ENCODE data around the gene IFNL4. TPM values are rescaled to one million over a fixed set of nuclear protein-coding genes. Genes with fewer than 3 reads are reported as not detected.

The IFNL4 gene
- total RNA-seq (2021) = not detected in 2 replicates
- long read RNA-seq = 0 reads

DNA sequence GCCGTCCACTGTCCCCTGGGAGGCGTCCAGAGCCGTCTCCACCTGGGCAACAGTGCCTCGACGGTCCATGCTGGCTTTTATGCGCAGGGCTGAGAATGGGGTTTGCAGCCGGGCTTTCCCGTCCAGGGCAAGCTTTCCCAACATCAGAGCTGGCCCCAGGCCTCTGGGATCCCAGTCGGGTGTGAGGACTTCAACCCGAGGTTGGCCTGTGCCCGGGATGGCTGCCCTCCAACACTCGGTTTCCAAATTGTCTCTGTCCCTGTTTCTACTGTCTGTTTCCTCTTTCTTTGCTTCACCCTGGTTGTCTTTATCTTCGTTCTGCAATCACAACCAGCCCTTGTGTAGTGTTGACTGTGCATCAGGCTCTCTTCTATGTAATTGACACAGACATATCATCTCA is at the start of gene IFNL4:
IFNL4 (minus strand) TSS at position 51 of the 400 bp plus-strand sequence.
- Mint-ChIP-seq H3K36me3 (ENCODE audit: insufficient read depth in 1 of 3, low read depth in 3 of 3) (no peaks in the 10 kb centered on the region), H3K4me3 (peak within 1 kb of the TSS; percentile 19 to 68), H3K27ac (no peak within 1 kb of the TSS), H3K27me3 (ENCODE audit: low read depth) (peaks cover 90% of the 10 kb centered on the region), H3K4me1 (peaks cover 2 to 3% of the 10 kb centered on the region in 2 experiments; a peak in 2 of 4 replicates), H3K9me3 (no peaks in the 10 kb centered on the region)
- no peaks in the 10 kb centered on the region for H3K4me1 ChIP-seq (ENCODE audit: insufficient read depth, low read length)
- no peaks in the 10 kb centered on the region for H3K79me1 ChIP-seq (ENCODE audit: insufficient read depth, low read depth, low read length, poor library complexity, severe bottlenecking)
- H2BK15ac ChIP-seq (ENCODE audit: low read depth, low read length) = no peak within 1 kb of the TSS
- H2BK5ac ChIP-seq (ENCODE audit: insufficient read length, low read length) = no peak within 1 kb of the TSS
- no peak within 1 kb of the TSS for H2BK20ac ChIP-seq (ENCODE audit: low read depth, low read length, poor library complexity, severe bottlenecking)
- no peak within 1 kb of the TSS for H3K9ac ChIP-seq (ENCODE audit: extremely low read depth, insufficient read length, low read length)
- no peak within 1 kb of the TSS for H3K4ac ChIP-seq (ENCODE audit: low read depth, low read length)
- H4K8ac ChIP-seq (replicated peaks; ENCODE audit: insufficient read length, low read depth, low read length) = no peak within 1 kb of the TSS
- H2BK12ac ChIP-seq (ENCODE audit: insufficient read length, low read depth, low read length) = no peak within 1 kb of the TSS
- no peak within 1 kb of the TSS for H3K56ac ChIP-seq (ENCODE audit: insufficient read length, low read depth, low read length)
- no peaks in the 10 kb centered on the region for H4K20me1 ChIP-seq (ENCODE audit: control insufficient read depth, insufficient read depth, insufficient read length)
- H3K23me2 ChIP-seq (ENCODE audit: insufficient read length, low read depth, low read length, poor library complexity, severe bottlenecking) = peaks cover 9% of the 10 kb centered on the region
- peak within 1 kb of the TSS; percentile 38 for H3K4me2 ChIP-seq (ENCODE audit: insufficient read depth, insufficient read length, low read length)
- H3K14ac ChIP-seq (ENCODE audit: insufficient read depth, low read length) = no peak within 1 kb of the TSS
- DNase-seq = no peak
- TF ChIP-seq CTCF (conservative IDR thresholded peaks at IDR 0.05) = no peak
- no peak within 1 kb of the TSS for H2AK5ac ChIP-seq (ENCODE audit: insufficient read length, low read length)
- no peaks in the 10 kb centered on the region for H3K79me2 ChIP-seq (ENCODE audit: insufficient read depth, low read length)
- no peaks in the 10 kb centered on the region for H3K9me3 ChIP-seq (ENCODE audit: control insufficient read depth, low read depth, low read length)
- no CpG with 5 or more reads among the region's 13 CpGs for WGBS (ENCODE audit: extremely low coverage, insufficient read length, low lambda C conversion rate)
- no peak within 1 kb of the TSS for H3K27ac ChIP-seq (ENCODE audit: insufficient read length, low read depth, low read length)
- H2BK120ac ChIP-seq (ENCODE audit: low read depth, low read length, poor library complexity, severe bottlenecking) = no peak within 1 kb of the TSS
- no peak within 1 kb of the TSS for H3K23ac ChIP-seq (ENCODE audit: insufficient read length, low read depth, low read length)
- peaks cover 35% of the 10 kb centered on the region; the same call in 1 of the 2 replicates for H3K27me3 ChIP-seq (ENCODE audit: insufficient read depth, low read length)
- H4K91ac ChIP-seq (ENCODE audit: insufficient read length, low read depth, low read length) = no peak within 1 kb of the TSS
- no peak within 1 kb of the TSS for H4K5ac ChIP-seq (ENCODE audit: insufficient read length, low read depth, low read length)
- H2AFZ ChIP-seq (ENCODE audit: low read length) = no peak within 1 kb of the TSS
- no peak within 1 kb of the TSS for H3T11ph ChIP-seq (ENCODE audit: low read length)
- H3K18ac ChIP-seq (ENCODE audit: insufficient read length, low read depth, low read length) = no peak within 1 kb of the TSS
